GM18861 (cell line): Measurements from ENCODE around the gene COBL.

Experiments used
- ATAC-seq: cut with Tn5 transposase; IDR thresholded peaks from one replicate; pipeline ENCODE4 v1.9.1; 2021; ENCODE audit not compliant: unreplicated experiment

The COBL gene

GRCh38 chr7:51276091-51276605 lies 40.5 kb downstream of the COBL start:
- no peak for ATAC-seq

- no peak for ATAC-seq
Observed at GRCh38 chr7:51275532-51275931, 41.1 kb downstream of the COBL start.

GRCh38 chr7:51274955-51275354 lies 41.7 kb downstream of the COBL start:
- ATAC-seq, result no peak

GRCh38 chr7:51274001-51274400 lies 42.6 kb downstream of the COBL start:
- ATAC-seq, result no peak

- ATAC-seq, result no peak
Observed at GRCh38 chr7:51273360-51273759, 43.2 kb downstream of the COBL start.

- ATAC-seq, result no peak
Observed at GRCh38 chr7:51270965-51271364, 45.6 kb downstream of the COBL start.

- ATAC-seq, result no peak
Observed at GRCh38 chr7:51269911-51270310, 46.7 kb downstream of the COBL start.

GRCh38 chr7:51269321-51269720 lies 47.3 kb downstream of the COBL start:
- ATAC-seq, result no peak

- ATAC-seq, result no peak
Observed at GRCh38 chr7:51268859-51269258, 47.8 kb downstream of the COBL start.

- ATAC-seq, result no peak
Observed at GRCh38 chr7:51267169-51267568, 49.4 kb downstream of the COBL start.

GRCh38 chr7:51265066-51265907 lies 51.3 kb downstream of the COBL start:
- no peak for ATAC-seq

- no peak for ATAC-seq
Observed at GRCh38 chr7:51263631-51264484, 52.8 kb downstream of the COBL start.

- no peak for ATAC-seq
Observed at GRCh38 chr7:51262796-51263531, 53.6 kb downstream of the COBL start.

- no peak for ATAC-seq
Observed at GRCh38 chr7:51261950-51262795, 54.4 kb downstream of the COBL start.

- ATAC-seq, result no peak
Observed at GRCh38 chr7:51261117-51261835, 55.3 kb downstream of the COBL start.

GRCh38 chr7:51260516-51260915 lies 56.1 kb downstream of the COBL start:
- no peak for ATAC-seq

- no peak for ATAC-seq
Observed at GRCh38 chr7:51259766-51260165, 56.8 kb downstream of the COBL start.

- no peak for ATAC-seq
Observed at GRCh38 chr7:51256916-51257315, 59.7 kb downstream of the COBL start.

- no peak for ATAC-seq
Observed at GRCh38 chr7:51256209-51256781, 60.3 kb downstream of the COBL start.
